Kidney (tissue), 14 donors: ENCODE results near the gene LCN6. TPM values are rescaled to one million over a fixed set of nuclear protein-coding genes. Genes with fewer than 3 reads are reported as not detected.

Experiments
- DNase-seq, 5 donors: peaks; one replicate each; pipeline ENCODE4 v3.0.0-alpha.2; 2013 to 2020
- FAIRE-seq: peaks from 2 replicates; lab custom pipeline; 2012; peaks lifted over from hg19 to GRCh38; lab: Jason Lieb, UNC
- H3K27ac ChIP-seq, 2 donors: one replicate each; pipeline ENCODE4 v1.7.0; 2013; ENCODE audit warnings: low read depth in 2 of 2, low read length in 2 of 2, inconsistent platforms in 1 of 2
- H3K27me3 ChIP-seq: one replicate; pipeline ENCODE4 v1.7.1; 2013; ENCODE audit warnings: low read length, inconsistent platforms; ENCODE audit not compliant: control insufficient read depth, insufficient read depth
- H3K36me3 ChIP-seq, 3 donors: one replicate each; pipeline versions ENCODE4 v1.7.0 to v1.7.1; 2013; ENCODE audit warnings: low read length in 3 of 3, control low read depth in 1 of 3, inconsistent platforms in 1 of 3; ENCODE audit not compliant: insufficient read depth in 3 of 3, control insufficient read depth in 2 of 3
- H3K4me1 ChIP-seq, 3 donors: one replicate each; pipeline versions ENCODE4 v1.7.0 to v1.7.1; 2013; ENCODE audit warnings: low read length in 3 of 3, inconsistent platforms in 1 of 3, low read depth in 1 of 3; ENCODE audit not compliant: control insufficient read depth in 2 of 3, insufficient read depth in 2 of 3
- H3K4me3 ChIP-seq, 3 donors: one replicate each; pipeline versions ENCODE4 v1.7.0 to v1.8.1; 2013; ENCODE audit warnings: low read length in 3 of 3, control low read depth in 1 of 3, inconsistent platforms in 1 of 3
- H3K9ac ChIP-seq, 3 donors: one replicate each; pipeline versions ENCODE4 v1.7.0 to v1.7.1; 2013; ENCODE audit warnings: low read length in 3 of 3, control low read depth in 1 of 3, inconsistent platforms in 1 of 3
- H3K9me3 ChIP-seq, 3 donors: one replicate each; pipeline versions ENCODE4 v1.7.0 to v1.7.1; 2013; ENCODE audit warnings: low read length in 3 of 3, control low read depth in 1 of 3, inconsistent platforms in 1 of 3; ENCODE audit not compliant: control insufficient read depth in 2 of 3, insufficient read depth in 1 of 3
- intact Hi-C: fragments of 100-400 bp; cut with DNase I; formaldehyde crosslinking; loops from one replicate; pipeline ENCODE4 v1.11.1; 2022
- polyA plus RNA-seq: library from polyadenylated mRNA; stranded (reverse); fragments of 350-450 nt; fragmentation: Illumina TruSeq; extraction: RNeasy Lipid Tissue Mini Kit (QIAGEN cat#74804); gene quantifications from one replicate; pipeline ENCODE4 v1.2.3, GENCODE V29; 2014; ENCODE audit warnings: low read depth, low replicate concordance; ENCODE audit not compliant: insufficient read depth
- total RNA-seq: library from RNA; stranded (reverse); fragmentation: NEBNext Ultra II Directional; extraction: Animal tissue kit (Norgen Biotek cat#: 25700); gene quantifications from one replicate; pipeline ENCODE4 v1.2.1, GENCODE V29; 2021
- TF ChIP-seq, protein P1 (sequence below): IDR thresholded peaks from 3 replicates; pipeline ENCODE4 v1.5.1; 2012; ENCODE audit warnings: mild to moderate bottlenecking, moderate library complexity, borderline replicate concordance; ENCODE audit not compliant: insufficient read depth; ENCODE audit errors: extremely low read depth
- donor health status: control.
- donor health status: control.
- donor health status: control.
- donor health status: control.
- donor health status: control.
- donor health status: DM: yes; HTN: yes; CAD: no.
- donor health status: Normal renal cell carcinoma (clear cell type).

Gene LCN6
- total and polyA plus RNA-seq, 2 donors from 2014 or later: 16.0 TPM; not detected in 1

GRCh38 chr9:136775191-136775590, 26.9 kb upstream of the LCN6 start:
- no peaks in the 10 kb centered on the region for H3K4me1 ChIP-seq
- FAIRE-seq: no peak
- no peaks in the 10 kb centered on the region for H3K36me3 ChIP-seq
- H3K27me3 ChIP-seq: no peaks in the 10 kb centered on the region
- intact Hi-C loops: no loop called here
- no peak overlapping the region for H3K9ac ChIP-seq
- H3K27ac ChIP-seq: no peak overlapping the region
- DNase-seq: peak in 1 of 5 donors; percentile 46
- TF ChIP-seq, protein P1, sequence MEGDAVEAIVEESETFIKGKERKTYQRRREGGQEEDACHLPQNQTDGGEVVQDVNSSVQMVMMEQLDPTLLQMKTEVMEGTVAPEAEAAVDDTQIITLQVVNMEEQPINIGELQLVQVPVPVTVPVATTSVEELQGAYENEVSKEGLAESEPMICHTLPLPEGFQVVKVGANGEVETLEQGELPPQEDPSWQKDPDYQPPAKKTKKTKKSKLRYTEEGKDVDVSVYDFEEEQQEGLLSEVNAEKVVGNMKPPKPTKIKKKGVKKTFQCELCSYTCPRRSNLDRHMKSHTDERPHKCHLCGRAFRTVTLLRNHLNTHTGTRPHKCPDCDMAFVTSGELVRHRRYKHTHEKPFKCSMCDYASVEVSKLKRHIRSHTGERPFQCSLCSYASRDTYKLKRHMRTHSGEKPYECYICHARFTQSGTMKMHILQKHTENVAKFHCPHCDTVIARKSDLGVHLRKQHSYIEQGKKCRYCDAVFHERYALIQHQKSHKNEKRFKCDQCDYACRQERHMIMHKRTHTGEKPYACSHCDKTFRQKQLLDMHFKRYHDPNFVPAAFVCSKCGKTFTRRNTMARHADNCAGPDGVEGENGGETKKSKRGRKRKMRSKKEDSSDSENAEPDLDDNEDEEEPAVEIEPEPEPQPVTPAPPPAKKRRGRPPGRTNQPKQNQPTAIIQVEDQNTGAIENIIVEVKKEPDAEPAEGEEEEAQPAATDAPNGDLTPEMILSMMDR: no peak
- no peaks in the 10 kb centered on the region for H3K9me3 ChIP-seq
- H3K4me3 ChIP-seq: no peak overlapping the region

- intact Hi-C loops: no loop called here
Observed at GRCh38 chr9:136774416-136775045, 26.2 kb upstream of the LCN6 start.

DNA sequence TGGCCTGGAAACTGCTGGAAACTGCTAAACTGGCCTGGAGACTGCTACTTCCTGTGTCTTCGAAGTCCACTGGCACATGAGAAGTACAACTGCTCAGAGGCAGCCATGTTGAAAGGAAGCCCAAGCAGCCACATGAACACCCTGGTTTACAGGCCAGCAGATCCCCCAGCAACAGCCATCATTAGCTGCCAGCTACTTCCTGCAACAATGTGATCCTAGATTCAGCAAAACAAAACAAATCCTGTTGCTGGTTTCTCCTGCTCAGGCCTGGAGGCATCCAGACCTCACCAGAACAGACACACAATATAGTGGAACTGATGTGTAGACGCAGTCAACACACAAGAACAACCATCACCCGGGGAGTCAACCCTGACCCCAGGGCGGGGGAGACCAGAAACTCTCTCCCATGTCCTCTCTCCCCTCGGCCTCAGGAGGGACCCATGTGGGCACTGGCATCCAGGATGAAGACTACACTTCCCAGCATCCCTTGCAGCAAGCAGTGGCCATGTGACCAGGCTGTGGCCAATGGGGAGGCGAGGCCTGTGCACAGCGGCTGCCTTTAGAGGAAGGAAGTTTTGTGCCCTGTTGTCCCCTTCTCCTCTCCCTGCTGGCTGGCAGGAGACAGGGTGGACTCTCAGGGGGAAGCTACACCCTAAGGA, 25.2 kb upstream of the LCN6 start:
- FAIRE-seq (no peak), DNase-seq (peak in 1 of 5 donors; percentile 47)
- H3K9ac ChIP-seq: no peak overlapping the region
- H3K9me3 ChIP-seq: no peaks in the 10 kb centered on the region
- no peaks in the 10 kb centered on the region for H3K27me3 ChIP-seq
- no peak overlapping the region for H3K4me3 ChIP-seq
- TF ChIP-seq, protein P1: no peak
- H3K4me1 ChIP-seq: no peaks in the 10 kb centered on the region
- H3K27ac ChIP-seq: no peak overlapping the region
- no peaks in the 10 kb centered on the region for H3K36me3 ChIP-seq
- intact Hi-C loops: no loop called here

More at GRCh38 chr9:136774416-136775045, 26.2 kb upstream of the LCN6 start:
- Histone ChIP-seq H3K36me3 (no peaks in the 10 kb centered on the region), H3K27me3 (no peaks in the 10 kb centered on the region), H3K4me1 (no peaks in the 10 kb centered on the region), H3K4me3 (no peak overlapping the region), H3K9ac (no peak overlapping the region), H3K27ac (no peak overlapping the region), H3K9me3 (no peaks in the 10 kb centered on the region)
- TF ChIP-seq, protein P1: no peak
- peak in 1 of 5 donors; percentile 41 for DNase-seq
- no peak for FAIRE-seq
